Activated T-helper 2 cell treated with anti-CD3 and anti-CD28 coated beads, Interferon-gamma antibody, Interleukin-2, Interleukin-4, amounts not matched to agents 10 μg/mL and 5 μg/mL and 100 μg/mL, durations not matched to agents 14 hours and 24 hours and 36 hours (primary cell): ENCODE results near the gene TNFSF11. TPM values are rescaled to one million over a fixed set of nuclear protein-coding genes. Genes with fewer than 3 reads are reported as not detected.
"Not testable (repeated sequence)": the region's sequence is repeated elsewhere in the genome, so short reads cannot be mapped to it uniquely, and the experiment has no call there.

Experiments used
- DNase-seq: peaks from one replicate; pipeline ENCODE4 v3.0.0; 2021; ENCODE audit warnings: low spot score
- H3K27ac Mint-ChIP-seq: one replicate; pipeline ENCODE4 v1.8.0; 2021; ENCODE audit warnings: mixed read lengths
- H3K27me3 Mint-ChIP-seq: one replicate; pipeline ENCODE4 v1.8.0; 2021; ENCODE audit warnings: low read depth, mixed read lengths
- H3K36me3 Mint-ChIP-seq: one replicate; pipeline ENCODE4 v1.8.0; 2021; ENCODE audit warnings: low read depth, mixed read lengths
- H3K4me1 Mint-ChIP-seq: one replicate; pipeline ENCODE4 v1.8.0; 2021; ENCODE audit warnings: low read depth, mixed read lengths
- H3K4me3 Mint-ChIP-seq: one replicate; pipeline ENCODE4 v1.8.0; 2021; ENCODE audit warnings: low read depth, mild to moderate bottlenecking, moderate library complexity, mixed read lengths
- H3K9me3 Mint-ChIP-seq: one replicate; pipeline ENCODE4 v1.8.0; 2021; ENCODE audit warnings: mixed read lengths
- intact Hi-C: fragments of 100-400 bp; cut with micrococcal nuclease; formaldehyde crosslinking; loops from one replicate; pipeline ENCODE4 v1.15.1; 2023
- total RNA-seq: library from RNA; stranded (reverse); gene quantifications from 2 replicates; pipeline ENCODE4 v1.2.3, GENCODE V29; 2022

The TNFSF11 gene
- total RNA-seq, 1 donor from 2014 or later = 5.0 TPM

DNA sequence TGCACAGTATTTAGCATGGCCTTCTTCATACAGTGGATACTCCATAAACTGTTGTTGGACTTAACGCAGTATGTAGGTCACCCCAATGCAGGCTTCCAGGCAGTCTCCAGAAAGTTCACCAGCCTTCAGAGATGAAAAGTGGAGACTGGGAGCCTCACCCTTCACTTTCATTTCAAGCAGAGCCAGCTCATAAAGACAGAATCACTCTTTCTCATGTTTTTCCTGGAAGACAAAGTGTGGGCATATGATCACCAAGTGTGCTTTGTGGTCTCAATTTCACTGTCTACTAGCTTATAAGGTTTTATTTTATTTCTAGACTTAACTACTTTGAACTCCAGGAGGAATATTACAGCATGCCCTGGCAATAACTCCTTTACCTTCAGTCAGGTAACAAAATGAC is 26.3 kb upstream of the TNFSF11 start:
- Mint-ChIP-seq H3K4me1 (peaks cover 30% of the 10 kb centered on the region), H3K9me3 (peaks cover 6% of the 10 kb centered on the region), H3K27ac (no peak overlapping the region), H3K4me3 (no peak overlapping the region), H3K27me3 (no peaks in the 10 kb centered on the region), H3K36me3 (peaks cover 4% of the 10 kb centered on the region)
- intact Hi-C loops = loop anchor here (2.0 kb wide), 1 partner anchor 49 kb away; no protein-coding TSS in a partner anchor
- no peak for DNase-seq

DNA sequence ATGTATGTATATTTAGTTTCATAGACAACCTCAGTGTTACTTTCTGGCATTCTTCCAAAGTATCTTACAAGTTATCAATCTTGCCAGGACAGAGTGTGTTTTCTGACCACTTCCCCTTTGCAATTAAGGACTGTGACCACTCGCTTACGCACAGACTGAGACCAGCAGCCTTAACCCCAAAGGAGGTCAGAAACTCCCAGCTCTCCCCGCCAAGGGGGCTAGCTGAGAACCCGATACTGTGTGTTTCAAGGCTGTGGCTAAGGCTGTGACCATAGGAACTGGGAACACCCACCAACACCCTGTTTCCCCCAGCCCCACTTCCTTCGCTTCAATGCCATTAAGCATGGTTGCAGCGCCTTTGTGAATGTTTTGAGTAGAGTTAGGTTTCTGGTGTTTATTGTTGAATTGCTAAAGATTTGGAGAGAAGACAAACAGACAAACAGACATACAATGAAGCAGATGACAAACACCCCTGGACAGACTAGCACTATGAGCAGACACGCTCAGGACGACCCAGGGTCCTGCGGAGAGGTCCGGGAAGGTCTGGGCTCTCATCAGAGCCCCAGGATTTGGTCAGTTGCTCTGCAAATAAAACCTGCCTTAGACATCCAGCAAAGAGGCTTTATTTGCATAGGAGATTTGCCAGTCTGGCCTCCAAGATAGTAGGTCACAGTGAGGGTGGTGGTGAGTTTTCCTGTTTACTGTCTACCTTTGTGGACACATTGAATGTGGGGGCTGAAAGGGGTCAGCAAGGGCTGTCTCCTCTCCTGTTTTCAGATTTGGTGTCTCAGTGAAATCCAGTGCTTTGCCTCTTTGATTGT is 25.0 kb upstream of the TNFSF11 start:
- Mint-ChIP-seq H3K9me3 (peaks cover 6% of the 10 kb centered on the region), H3K36me3 (peaks cover 4% of the 10 kb centered on the region), H3K27ac (no peak overlapping the region), H3K4me1 (peaks cover 30% of the 10 kb centered on the region), H3K4me3 (no peak overlapping the region), H3K27me3 (no peaks in the 10 kb centered on the region)
- DNase-seq = no peak
- intact Hi-C loops = no loop called here

DNA sequence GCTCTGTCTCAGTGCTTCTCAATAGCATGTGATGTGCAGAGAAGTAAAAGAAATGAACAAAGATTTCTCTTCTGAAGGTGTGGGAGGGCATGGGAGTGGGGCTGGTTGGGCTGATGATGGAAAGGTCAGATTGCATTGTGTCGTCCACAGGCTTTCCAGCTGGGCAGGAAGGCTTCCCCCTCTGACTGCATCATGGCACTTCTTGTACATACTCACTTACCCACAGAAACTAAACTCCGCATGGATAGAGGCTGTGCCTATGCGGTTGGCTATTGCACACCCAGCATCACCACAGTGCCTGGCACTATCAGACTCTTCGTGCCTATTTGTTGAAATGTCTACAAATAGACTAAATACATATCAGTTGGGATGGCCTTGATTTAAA is 24.4 kb upstream of the TNFSF11 start:
- Mint-ChIP-seq H3K4me3 (no peak overlapping the region), H3K4me1 (peaks cover 30% of the 10 kb centered on the region), H3K36me3 (peaks cover 4% of the 10 kb centered on the region), H3K27ac (peak overlapping the region; percentile 17), H3K27me3 (no peaks in the 10 kb centered on the region), H3K9me3 (peaks cover 6% of the 10 kb centered on the region)
- intact Hi-C loops = no loop called here
- DNase-seq = no peak

DNA sequence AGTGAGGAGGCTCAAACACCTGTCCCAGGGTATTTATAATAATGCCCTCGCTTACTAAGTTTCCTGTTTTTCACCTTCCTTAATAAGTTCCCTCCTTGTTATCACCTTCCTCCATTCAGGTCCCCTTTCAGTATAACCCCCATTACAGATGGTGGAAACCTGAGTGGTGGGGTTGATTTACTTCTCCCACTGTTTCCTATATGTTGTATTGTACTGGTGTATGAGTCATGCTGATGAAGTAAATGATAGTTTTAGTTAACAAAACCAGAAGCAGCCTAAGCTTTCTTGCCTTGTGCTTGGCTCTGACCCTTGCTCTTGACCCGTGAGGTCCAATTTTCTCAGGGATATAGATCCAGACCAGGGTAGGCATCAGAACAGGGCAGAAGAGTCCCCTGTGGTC is 22.3 kb upstream of the TNFSF11 start:
- H3K4me1 Mint-ChIP-seq = peaks cover 30% of the 10 kb centered on the region
- no peaks in the 10 kb centered on the region for H3K27me3 Mint-ChIP-seq
- intact Hi-C loops = no loop called here
- H3K9me3 Mint-ChIP-seq = peaks cover 6% of the 10 kb centered on the region
- peaks cover 4% of the 10 kb centered on the region for H3K36me3 Mint-ChIP-seq
- H3K4me3 Mint-ChIP-seq = no peak overlapping the region
- no peak for DNase-seq
- no peak overlapping the region for H3K27ac Mint-ChIP-seq

DNA sequence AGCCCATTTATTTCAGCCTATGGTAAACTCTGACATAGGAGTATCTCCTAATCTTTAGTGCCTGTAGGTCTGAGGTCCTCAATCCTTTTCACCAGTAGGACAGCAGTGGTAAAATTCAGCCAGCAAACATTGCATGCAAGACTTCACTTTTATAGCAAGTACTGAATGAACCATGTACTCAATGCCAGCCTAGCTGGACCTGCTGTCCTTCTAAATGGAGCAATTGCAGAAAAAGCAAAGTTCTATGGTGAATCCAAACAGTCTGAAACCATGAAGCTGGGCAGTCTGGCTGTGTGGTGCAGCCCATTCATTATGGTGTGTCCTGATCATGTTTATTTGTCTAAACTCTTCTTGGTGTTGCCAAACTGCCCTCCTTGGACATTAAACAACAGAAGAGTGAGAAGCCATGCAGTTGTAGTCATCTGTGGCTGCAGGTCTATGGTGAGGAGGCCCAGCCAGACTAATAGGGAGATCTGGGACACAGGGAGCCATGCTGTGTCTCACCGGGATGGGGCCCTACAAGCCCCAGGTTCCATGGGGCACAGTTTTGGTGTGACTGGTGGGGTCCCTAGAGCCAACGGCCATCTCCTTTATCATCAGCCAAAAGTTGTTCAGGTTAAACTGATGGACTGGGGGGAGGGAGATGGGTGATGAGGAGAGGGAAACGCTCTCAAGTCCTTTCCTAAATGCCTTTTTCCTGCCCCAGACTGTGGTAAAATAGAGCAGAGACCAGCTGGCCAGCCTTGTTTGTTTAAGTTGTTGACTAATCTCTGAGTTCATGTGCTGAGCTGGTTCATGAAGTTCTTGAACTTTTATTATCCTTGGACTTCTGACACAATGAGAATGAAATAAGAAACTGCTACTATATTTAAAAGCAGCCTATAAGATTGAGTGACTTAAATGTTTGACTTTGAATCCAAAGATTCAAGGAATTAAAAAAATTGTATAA is 20.6 kb upstream of the TNFSF11 start:
- peaks cover 19% of the 10 kb centered on the region for H3K4me1 Mint-ChIP-seq
- peaks cover 6% of the 10 kb centered on the region for H3K9me3 Mint-ChIP-seq
- no peaks in the 10 kb centered on the region for H3K27me3 Mint-ChIP-seq
- intact Hi-C loops = no loop called here
- H3K4me3 Mint-ChIP-seq = no peak overlapping the region
- peaks cover 4% of the 10 kb centered on the region for H3K36me3 Mint-ChIP-seq
- DNase-seq = no peak
- no peak overlapping the region for H3K27ac Mint-ChIP-seq

DNA sequence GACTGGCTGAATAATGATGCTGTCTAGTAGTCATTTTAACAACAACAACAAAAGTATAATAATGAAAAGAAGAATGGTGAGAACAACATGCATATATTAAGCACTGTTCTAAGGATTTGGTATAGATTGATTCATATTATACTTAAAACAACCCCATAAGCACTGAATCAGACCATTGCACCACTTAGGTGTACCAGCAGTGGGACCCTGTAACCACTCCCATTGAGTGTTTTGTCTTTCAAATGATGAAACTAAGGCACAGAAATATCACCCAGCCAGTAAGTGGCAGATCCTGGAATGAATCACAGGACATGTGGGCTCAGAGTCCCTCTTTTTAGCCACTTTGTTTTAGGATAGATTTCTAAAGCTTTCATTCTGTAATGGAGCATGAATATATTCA is 14.9 kb upstream of the TNFSF11 start:
- intact Hi-C loops = no loop called here
- H3K9me3 Mint-ChIP-seq = peaks cover 29% of the 10 kb centered on the region
- H3K4me1 Mint-ChIP-seq = peaks cover 10% of the 10 kb centered on the region
- H3K36me3 Mint-ChIP-seq = peaks cover 21% of the 10 kb centered on the region
- no peak overlapping the region for H3K27ac Mint-ChIP-seq
- DNase-seq = no peak
- no peak overlapping the region for H3K4me3 Mint-ChIP-seq
- H3K27me3 Mint-ChIP-seq = no peaks in the 10 kb centered on the region

DNA sequence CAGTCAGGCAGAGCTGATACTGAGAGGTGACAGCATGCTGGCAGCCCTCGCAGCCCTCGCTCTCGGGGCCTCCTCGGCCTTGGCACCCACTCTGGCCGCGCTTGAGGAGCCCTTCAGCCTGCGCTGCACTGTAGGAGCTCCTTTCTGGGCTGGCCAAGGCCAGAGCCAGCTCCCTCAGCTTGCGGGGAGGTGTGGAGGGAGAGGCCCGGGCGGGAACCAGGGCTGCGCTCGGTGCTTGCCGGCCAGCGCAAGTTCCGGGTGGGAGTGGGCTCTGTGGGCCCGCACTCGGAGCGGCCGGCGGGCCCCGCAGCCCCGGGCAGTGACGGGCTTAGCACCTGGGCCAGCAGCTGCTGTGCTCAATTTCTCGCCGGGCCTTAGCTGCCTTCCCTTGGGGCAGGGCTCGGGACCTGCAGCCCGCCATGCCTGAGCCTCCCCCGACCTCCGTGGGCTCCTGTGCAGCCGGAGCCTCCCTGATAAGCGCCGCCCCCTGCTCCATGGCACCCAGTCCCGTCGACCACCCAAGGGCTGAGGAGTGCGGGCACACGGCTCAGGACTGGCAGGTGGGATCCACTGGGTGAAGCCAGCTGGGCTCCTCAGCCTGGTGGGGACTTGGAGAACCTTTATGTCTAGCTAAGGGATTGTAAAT is 14.3 kb upstream of the TNFSF11 start:
- Mint-ChIP-seq H3K4me1 (peaks cover 11% of the 10 kb centered on the region), H3K9me3 (peaks cover 32% of the 10 kb centered on the region), H3K36me3 (peaks cover 24% of the 10 kb centered on the region)
- H3K27me3 Mint-ChIP-seq, DNase-seq, H3K27ac Mint-ChIP-seq, intact Hi-C loops, H3K4me3 Mint-ChIP-seq: not testable (repeated sequence)

DNA sequence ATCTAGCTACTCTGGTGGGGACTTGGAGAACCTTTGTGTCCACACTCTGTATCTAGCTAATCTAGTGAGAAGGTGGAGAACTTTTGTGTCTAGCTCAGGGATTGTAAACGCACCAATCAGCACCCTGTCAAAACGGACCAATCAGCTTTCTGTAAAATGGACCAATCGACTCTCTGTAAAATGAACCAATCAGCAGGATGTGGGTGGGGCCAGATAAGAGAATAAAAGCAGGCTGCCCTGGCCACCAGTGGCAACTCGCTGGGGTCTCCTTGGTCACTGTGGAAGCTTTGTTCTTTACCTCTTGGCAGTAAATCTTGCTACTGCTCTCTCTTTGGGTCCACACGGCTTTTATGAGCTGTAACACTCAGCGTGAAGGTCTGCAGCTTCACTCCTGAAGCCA is 13.6 kb upstream of the TNFSF11 start:
- H3K4me3 Mint-ChIP-seq, intact Hi-C loops, DNase-seq, H3K27ac Mint-ChIP-seq, H3K27me3 Mint-ChIP-seq: not testable (repeated sequence)
- H3K9me3 Mint-ChIP-seq = peaks cover 34% of the 10 kb centered on the region
- H3K4me1 Mint-ChIP-seq = peaks cover 13% of the 10 kb centered on the region
- H3K36me3 Mint-ChIP-seq = peaks cover 27% of the 10 kb centered on the region

DNA sequence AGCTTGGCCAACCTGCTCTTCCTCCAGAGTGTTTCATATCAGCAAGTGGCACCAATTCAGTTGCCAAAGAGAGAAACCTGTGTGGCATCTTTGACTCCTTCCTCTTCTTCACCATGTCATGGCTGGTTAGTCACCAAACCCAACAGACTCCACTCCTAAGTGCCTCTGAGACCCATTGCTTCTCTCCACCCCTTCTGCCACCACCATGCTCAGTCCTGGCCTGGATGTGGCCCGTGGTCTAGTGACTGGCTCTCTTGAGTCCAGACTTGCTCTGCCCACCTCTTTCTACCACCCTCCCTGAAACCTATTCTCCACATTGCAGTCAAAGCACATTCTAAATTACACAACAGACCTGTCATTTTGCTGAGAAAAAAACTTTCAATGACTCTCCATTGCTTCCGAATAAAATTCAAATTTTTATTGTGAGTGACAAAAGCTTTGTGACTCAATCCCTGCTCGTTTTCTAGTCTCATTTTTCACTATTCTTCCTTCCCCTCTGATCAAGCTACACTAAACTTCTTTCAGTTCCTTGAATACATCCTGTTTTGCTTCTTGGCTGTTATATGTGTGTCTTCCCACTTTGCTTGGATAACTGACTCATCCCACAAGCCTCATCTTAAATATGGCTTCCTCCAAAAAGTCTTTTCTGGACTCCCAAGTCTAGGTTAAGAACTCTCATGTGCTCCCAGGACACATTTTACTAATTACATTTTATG is 12.0 kb upstream of the TNFSF11 start:
- Mint-ChIP-seq H3K27me3 (no peaks in the 10 kb centered on the region), H3K27ac (peak overlapping the region; percentile 6), H3K9me3 (peaks cover 34% of the 10 kb centered on the region), H3K36me3 (peaks cover 27% of the 10 kb centered on the region), H3K4me1 (peaks cover 13% of the 10 kb centered on the region), H3K4me3 (no peak overlapping the region)
- intact Hi-C loops = no loop called here
- DNase-seq = no peak

DNA sequence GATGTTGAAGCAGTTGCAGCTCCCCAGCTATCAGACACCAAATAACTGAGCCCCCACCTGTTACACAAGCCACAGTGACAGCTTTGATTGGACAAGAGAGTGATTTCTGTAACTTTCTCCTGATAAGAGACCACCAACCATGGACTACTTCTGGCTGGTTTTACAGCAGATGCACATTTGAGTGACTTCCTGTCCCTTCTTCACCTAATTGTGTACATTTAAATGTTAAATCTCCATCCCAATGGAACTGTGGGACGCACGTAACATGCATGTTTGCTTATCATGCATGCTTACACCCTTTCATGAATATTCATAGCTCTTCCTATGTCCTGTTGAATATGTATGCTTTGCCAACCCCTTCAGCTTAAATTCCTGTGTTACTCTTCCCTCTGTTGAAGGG is 6.0 kb upstream of the TNFSF11 start:
- H3K9me3 Mint-ChIP-seq = peaks cover 31% of the 10 kb centered on the region
- no peak overlapping the region for H3K4me3 Mint-ChIP-seq
- no peak overlapping the region for H3K27ac Mint-ChIP-seq
- H3K27me3 Mint-ChIP-seq = no peaks in the 10 kb centered on the region
- H3K4me1 Mint-ChIP-seq = peaks cover 10% of the 10 kb centered on the region
- DNase-seq = no peak
- intact Hi-C loops = no loop called here
- H3K36me3 Mint-ChIP-seq = peaks cover 20% of the 10 kb centered on the region

DNA sequence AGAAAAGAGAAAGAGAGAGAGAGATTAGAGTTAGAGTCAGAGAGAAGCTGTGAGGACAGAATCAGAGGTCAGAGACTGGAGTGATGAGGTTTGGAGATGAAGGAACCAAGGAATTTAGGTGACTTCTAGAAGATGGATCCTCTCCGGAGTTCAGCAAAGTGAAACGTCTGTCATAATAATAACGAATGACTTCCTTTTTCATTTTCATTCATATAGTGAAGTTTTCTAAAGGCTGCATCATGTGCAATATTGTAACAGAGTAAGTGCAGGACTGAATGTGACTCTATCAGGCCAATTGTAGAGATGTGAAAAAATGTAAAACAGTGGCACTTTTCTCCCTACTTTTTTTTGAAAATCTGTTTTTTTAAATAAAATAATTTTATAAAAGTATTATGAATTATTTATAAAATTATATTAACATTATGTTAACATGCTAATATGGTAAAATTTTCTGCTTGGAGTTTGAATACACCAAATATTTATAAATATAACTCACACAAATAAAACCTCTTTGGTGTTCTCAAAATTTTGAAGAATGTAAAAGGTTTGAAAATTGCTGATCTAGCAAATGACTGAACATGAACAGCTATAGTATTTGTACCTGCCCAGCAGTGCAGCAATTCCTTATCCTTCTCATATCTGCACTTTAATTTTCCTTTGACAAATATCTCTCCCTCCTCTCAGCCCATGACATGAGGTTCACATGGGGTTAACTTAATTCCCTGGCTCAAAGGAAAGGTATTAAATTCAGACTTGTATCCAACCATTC is 4.2 kb upstream of the TNFSF11 start:
- H3K27me3 Mint-ChIP-seq = peaks cover 5% of the 10 kb centered on the region
- peaks cover 14% of the 10 kb centered on the region for H3K36me3 Mint-ChIP-seq
- intact Hi-C loops = no loop called here
- H3K9me3 Mint-ChIP-seq = peaks cover 20% of the 10 kb centered on the region
- no peak overlapping the region for H3K4me3 Mint-ChIP-seq
- peaks cover 19% of the 10 kb centered on the region for H3K4me1 Mint-ChIP-seq
- no peak for DNase-seq
- no peak overlapping the region for H3K27ac Mint-ChIP-seq

DNA sequence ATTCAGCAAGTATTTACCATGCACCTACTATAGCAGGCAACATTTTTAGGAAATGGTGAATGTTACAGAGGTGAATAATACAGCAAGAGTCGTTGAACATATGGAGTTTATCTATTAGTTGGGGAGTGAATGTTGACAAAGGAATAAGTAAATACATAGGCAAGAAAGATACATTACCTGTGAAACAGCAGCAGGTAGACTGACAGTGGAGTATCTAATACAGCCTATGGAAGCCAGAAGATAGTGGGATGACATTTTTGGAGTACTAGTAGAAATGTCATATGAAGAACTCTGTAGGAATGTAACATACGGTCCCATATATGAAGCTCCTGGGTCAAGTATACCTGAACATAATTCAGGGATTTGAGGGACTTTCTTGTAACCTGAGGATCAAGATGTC is 2.1 kb upstream of the TNFSF11 start:
- Mint-ChIP-seq H3K9me3 (peaks cover 18% of the 10 kb centered on the region), H3K4me1 (peaks cover 37% of the 10 kb centered on the region), H3K27me3 (peaks cover 5% of the 10 kb centered on the region), H3K27ac (no peak overlapping the region), H3K36me3 (peaks cover 12% of the 10 kb centered on the region), H3K4me3 (no peak overlapping the region)
- no peak for DNase-seq
- intact Hi-C loops = no loop called here
